Ovary (tissue), 3 donors: ENCODE results near the gene TTC39B.

Source experiments
- EP300 ChIP-seq: sonication (generic); formaldehyde crosslinking; IDR thresholded peaks from one replicate; pipeline ENCODE4 v1.6.1; 2017; ENCODE audit warnings: antibody characterized with exemption
- POLR2A ChIP-seq: fragments of 450-650 bp; IDR thresholded peaks from one replicate; pipeline ENCODE4 v1.6.1; 2017; ENCODE audit warnings: antibody characterized with exemption, mild to moderate bottlenecking, moderate library complexity
- TF ChIP-seq, protein P1 (sequence below), 3 donors: fragments of 450-650 bp in 2 of 3; fragments of 200-600 bp in 1 of 3; IDR thresholded peaks; one replicate each; pipeline versions ENCODE4 v1.5.1 to v1.8.0; 2016 to 2022; ENCODE audit warnings: antibody characterized with exemption in 3 of 3, mild to moderate bottlenecking in 1 of 3
- donor health status: DM: no; HTN: no; CAD: no.

DNA sequence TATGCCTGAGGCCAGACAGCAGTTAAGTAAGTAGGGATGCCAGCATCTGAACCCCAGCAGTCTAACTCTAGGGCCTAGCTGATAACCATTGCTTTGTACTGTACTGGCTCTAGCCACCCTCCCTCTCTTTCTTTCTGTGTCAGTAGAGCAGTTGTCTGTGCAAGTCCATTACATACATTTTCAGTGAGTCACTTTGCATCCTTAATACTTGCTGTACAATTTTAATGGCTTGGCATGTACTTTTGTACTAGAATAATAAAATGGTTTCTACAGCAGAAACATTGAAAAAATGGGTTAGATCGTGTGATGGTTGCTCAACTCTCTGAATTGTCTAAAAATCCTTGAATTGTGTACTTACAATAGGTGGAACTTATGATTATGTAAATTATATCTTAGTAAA is 1.5 kb upstream of the TTC39B start:
- TF ChIP-seq, protein P1, sequence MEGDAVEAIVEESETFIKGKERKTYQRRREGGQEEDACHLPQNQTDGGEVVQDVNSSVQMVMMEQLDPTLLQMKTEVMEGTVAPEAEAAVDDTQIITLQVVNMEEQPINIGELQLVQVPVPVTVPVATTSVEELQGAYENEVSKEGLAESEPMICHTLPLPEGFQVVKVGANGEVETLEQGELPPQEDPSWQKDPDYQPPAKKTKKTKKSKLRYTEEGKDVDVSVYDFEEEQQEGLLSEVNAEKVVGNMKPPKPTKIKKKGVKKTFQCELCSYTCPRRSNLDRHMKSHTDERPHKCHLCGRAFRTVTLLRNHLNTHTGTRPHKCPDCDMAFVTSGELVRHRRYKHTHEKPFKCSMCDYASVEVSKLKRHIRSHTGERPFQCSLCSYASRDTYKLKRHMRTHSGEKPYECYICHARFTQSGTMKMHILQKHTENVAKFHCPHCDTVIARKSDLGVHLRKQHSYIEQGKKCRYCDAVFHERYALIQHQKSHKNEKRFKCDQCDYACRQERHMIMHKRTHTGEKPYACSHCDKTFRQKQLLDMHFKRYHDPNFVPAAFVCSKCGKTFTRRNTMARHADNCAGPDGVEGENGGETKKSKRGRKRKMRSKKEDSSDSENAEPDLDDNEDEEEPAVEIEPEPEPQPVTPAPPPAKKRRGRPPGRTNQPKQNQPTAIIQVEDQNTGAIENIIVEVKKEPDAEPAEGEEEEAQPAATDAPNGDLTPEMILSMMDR (IDR thresholded peaks at IDR 0.05): no peak
- TF ChIP-seq POLR2A (no peak), EP300 (no peak)
